DOHH2 (cell line): ENCODE data around the gene TNN.

Experiments used
- H3F3A ChIP-seq: fragments of 200-600 bp; sonication (generic), shearing (Covaris generic); 2 replicates; pipeline ENCODE4 v1.6.0; 2016; ENCODE audit warnings: antibody characterized with exemption, mild to moderate bottlenecking; ENCODE audit not compliant: control insufficient read depth, insufficient read depth
- H3K27ac ChIP-seq: fragments of 200-600 bp; sonication (generic); 2 replicates; pipeline ENCODE4 v1.5.1; 2014; ENCODE audit warnings: low read depth, mild to moderate bottlenecking, low read length, moderate library complexity
- H3K27me3 ChIP-seq: fragments of 200-600 bp; sonication (generic); 2 replicates; pipeline ENCODE4 v1.6.1; 2014; ENCODE audit warnings: mild to moderate bottlenecking, low read length, mixed read lengths; ENCODE audit not compliant: control insufficient read depth
- H3K36me3 ChIP-seq: fragments of 200-600 bp; sonication (generic); 2 replicates; pipeline ENCODE4 v1.6.1; 2014; ENCODE audit warnings: mild to moderate bottlenecking, low read length, moderate library complexity, mixed read lengths; ENCODE audit not compliant: control insufficient read depth
- H3K4me1 ChIP-seq: fragments of 200-600 bp; sonication (generic); 2 replicates; pipeline ENCODE4 v1.6.1; 2014; ENCODE audit warnings: mild to moderate bottlenecking, low read length, mixed read lengths; ENCODE audit not compliant: control insufficient read depth
- H3K4me2 ChIP-seq: fragments of 200-600 bp; sonication (generic); 2 replicates; pipeline ENCODE4 v1.6.0; 2014; ENCODE audit warnings: mild to moderate bottlenecking, low read length, moderate library complexity
- H3K4me3 ChIP-seq: fragments of 200-600 bp; sonication (generic); 2 replicates; pipeline ENCODE4 v1.5.1; 2014; ENCODE audit warnings: mild to moderate bottlenecking, low read length, mixed read lengths
- H3K79me2 ChIP-seq: fragments of 200-600 bp; sonication (generic); 2 replicates; pipeline ENCODE4 v1.6.1; 2014; ENCODE audit warnings: mild to moderate bottlenecking, low read length, mixed read lengths; ENCODE audit not compliant: control insufficient read depth
- H3K9me2 ChIP-seq: fragments of 200-600 bp; sonication (generic); replicated peaks from 2 replicates; pipeline ENCODE4 v1.6.1; 2014; ENCODE audit warnings: mild to moderate bottlenecking, low read length, mixed read lengths; ENCODE audit not compliant: control insufficient read depth
- H3K9me3 ChIP-seq: fragments of 200-600 bp; sonication (generic); 2 replicates; pipeline ENCODE4 v1.6.1; 2014; ENCODE audit warnings: antibody characterized with exemption, low read length, mixed read lengths; ENCODE audit not compliant: control insufficient read depth, insufficient read depth
- H4K20me1 ChIP-seq: fragments of 200-600 bp; sonication (generic); 2 replicates; pipeline ENCODE4 v1.6.0; 2014; ENCODE audit warnings: low read depth, mild to moderate bottlenecking, antibody characterized with exemption, low read length, moderate library complexity; ENCODE audit not compliant: control insufficient read depth, insufficient read depth
- EZH2phosphoT487 ChIP-seq: fragments of 200-600 bp; sonication (generic); IDR thresholded peaks from 2 replicates; pipeline ENCODE4 v1.6.1; 2017; ENCODE audit warnings: borderline replicate concordance, mild to moderate bottlenecking, antibody characterized with exemption, low read length, moderate library complexity, mixed read lengths
- TF ChIP-seq, protein P1 (sequence below): fragments of 200-600 bp; sonication (generic); IDR thresholded peaks from one replicate; pipeline ENCODE4 v1.5.1; 2014; ENCODE audit warnings: antibody characterized with exemption, mild to moderate bottlenecking, low read depth, low read length; ENCODE audit not compliant: poor library complexity, severe bottlenecking

Gene TNN

DNA sequence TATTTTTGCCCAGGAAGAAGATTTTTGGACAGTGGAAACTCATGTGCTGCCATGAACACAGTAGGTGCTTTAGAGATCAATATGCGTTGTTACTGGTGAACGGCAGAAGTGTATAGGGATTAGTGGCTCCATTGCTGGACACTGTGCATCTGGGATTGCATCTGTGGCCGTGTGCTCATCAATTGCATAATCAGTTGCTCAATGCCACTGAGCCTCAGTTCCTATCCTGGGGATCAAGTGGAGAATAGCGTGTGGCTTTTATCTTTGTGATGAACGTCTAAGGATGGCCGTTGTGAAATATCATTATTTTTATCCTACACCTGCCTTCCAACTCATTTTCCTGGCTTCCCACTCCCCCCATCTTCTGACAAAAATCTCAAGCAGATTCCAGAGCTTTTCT, 5.4 kb downstream of the TNN start:
- TF ChIP-seq, protein P1, sequence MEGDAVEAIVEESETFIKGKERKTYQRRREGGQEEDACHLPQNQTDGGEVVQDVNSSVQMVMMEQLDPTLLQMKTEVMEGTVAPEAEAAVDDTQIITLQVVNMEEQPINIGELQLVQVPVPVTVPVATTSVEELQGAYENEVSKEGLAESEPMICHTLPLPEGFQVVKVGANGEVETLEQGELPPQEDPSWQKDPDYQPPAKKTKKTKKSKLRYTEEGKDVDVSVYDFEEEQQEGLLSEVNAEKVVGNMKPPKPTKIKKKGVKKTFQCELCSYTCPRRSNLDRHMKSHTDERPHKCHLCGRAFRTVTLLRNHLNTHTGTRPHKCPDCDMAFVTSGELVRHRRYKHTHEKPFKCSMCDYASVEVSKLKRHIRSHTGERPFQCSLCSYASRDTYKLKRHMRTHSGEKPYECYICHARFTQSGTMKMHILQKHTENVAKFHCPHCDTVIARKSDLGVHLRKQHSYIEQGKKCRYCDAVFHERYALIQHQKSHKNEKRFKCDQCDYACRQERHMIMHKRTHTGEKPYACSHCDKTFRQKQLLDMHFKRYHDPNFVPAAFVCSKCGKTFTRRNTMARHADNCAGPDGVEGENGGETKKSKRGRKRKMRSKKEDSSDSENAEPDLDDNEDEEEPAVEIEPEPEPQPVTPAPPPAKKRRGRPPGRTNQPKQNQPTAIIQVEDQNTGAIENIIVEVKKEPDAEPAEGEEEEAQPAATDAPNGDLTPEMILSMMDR = no peak
- no peak for TF ChIP-seq EZH2phosphoT487
- Histone ChIP-seq H3K79me2 (no peaks in the 10 kb centered on the region), H3F3A (no peaks in the 10 kb centered on the region), H3K4me1 (no peaks in the 10 kb centered on the region), H4K20me1 (no peaks in the 10 kb centered on the region), H3K4me3 (no peak overlapping the region), H3K9me3 (no peaks in the 10 kb centered on the region), H3K27ac (no peak overlapping the region), H3K27me3 (peaks cover 29% of the 10 kb centered on the region), H3K9me2 (no peaks in the 10 kb centered on the region), H3K4me2 (no peak overlapping the region), H3K36me3 (no peaks in the 10 kb centered on the region)

DNA sequence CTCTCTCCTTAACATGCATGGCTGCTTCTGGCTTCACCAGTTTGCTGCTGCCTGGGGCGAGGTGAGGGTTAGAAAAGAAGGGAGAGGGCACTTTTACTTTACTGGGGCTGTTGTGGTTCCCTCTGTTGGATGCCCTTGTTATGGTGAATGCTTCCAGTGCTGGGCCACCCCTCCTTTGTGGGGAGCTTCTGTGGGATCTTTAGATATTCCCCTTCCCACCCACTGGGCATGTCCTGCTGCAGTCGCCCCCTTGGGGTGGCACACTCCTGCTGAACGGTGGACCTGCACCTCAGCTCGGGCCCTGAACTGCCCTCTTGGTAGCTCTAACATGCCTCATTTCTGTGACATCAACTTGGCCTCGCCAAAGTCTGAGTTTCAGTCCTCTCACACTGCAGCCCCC, 6.0 kb downstream of the TNN start:
- Histone ChIP-seq H3K27ac (no peak overlapping the region), H3K4me2 (no peak overlapping the region)

DNA sequence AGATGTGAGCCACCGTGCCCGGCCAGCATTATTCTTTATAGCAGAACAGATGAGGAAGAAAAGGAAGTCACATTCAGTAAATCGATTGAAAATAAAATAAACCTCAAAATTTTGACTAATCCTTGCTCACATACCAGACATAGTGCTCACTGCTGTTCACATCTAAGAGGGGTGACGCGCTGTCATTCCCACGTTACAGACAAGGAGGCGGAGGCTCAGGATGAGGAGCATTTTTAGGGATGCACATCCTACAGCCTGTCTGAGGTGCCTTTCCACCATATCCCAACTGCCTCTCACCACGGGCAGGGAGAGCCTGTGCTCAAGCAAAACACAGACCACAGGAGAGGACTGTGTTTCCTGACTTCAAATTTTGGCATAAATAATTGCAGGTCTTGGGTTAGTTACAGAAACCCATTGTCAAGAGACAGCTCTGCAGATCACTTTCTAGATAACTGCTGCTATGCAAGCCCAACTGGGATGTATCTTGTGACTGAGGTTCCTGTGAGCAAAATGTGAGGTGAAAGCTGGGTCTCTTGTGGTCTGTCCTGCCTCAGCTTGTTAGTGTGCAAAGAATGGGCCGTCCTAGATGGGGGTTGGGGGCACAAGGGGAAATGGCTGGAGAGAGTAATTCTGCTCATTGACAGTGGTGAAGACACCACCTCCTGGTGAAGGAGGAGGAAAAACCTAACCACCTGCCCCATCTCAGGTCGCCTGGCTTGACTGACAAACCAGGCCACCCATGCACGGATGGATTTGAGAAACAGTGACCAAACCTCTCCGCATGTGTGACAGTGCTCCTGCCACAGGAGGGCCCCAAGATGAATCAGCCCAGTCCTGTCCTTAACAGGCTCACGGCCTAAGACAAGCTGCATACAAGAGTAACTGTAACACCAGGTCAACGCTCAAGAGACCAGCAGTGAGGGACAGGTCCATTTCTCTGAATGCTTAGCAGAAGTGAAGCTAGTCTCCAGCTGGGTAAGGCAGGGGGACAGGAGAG, 8.2 kb downstream of the TNN start:
- Histone ChIP-seq H3K9me3 (no peaks in the 10 kb centered on the region), H3K4me2 (no peak overlapping the region), H4K20me1 (no peaks in the 10 kb centered on the region), H3K9me2 (no peaks in the 10 kb centered on the region), H3K4me3 (no peak overlapping the region), H3K4me1 (no peaks in the 10 kb centered on the region), H3F3A (no peaks in the 10 kb centered on the region), H3K27me3 (peaks cover 19% of the 10 kb centered on the region), H3K27ac (no peak overlapping the region), H3K36me3 (no peaks in the 10 kb centered on the region), H3K79me2 (no peaks in the 10 kb centered on the region)
- TF ChIP-seq, protein P1 = no peak
- TF ChIP-seq EZH2phosphoT487 = no peak

More for the DNA sequence above, 6.0 kb downstream of the TNN start:
- Histone ChIP-seq H3K79me2 (no peaks in the 10 kb centered on the region), H3K9me3 (no peaks in the 10 kb centered on the region), H4K20me1 (no peaks in the 10 kb centered on the region), H3K4me1 (no peaks in the 10 kb centered on the region), H3K27me3 (peaks cover 28% of the 10 kb centered on the region), H3F3A (no peaks in the 10 kb centered on the region), H3K9me2 (no peaks in the 10 kb centered on the region), H3K36me3 (no peaks in the 10 kb centered on the region), H3K4me3 (no peak overlapping the region)
- TF ChIP-seq EZH2phosphoT487 = no peak
- TF ChIP-seq, protein P1 = no peak
